DMS 273 treated with DMSO at 0.1 percent for 48 hours (cell line): Measurements from ENCODE around the gene SPTBN1.

Experiments used
- DNase-seq: peaks from one replicate; lab custom pipeline; 2025; lab: John Stamatoyannopoulos, UW

The SPTBN1 gene

GRCh38 chr2:54704688-54705605, 248.8 kb downstream of the SPTBN1 start:
- DNase-seq, result peak; percentile 47

GRCh38 chr2:54706622-54707021, 250.5 kb downstream of the SPTBN1 start:
- DNase-seq, result no peak

DNA sequence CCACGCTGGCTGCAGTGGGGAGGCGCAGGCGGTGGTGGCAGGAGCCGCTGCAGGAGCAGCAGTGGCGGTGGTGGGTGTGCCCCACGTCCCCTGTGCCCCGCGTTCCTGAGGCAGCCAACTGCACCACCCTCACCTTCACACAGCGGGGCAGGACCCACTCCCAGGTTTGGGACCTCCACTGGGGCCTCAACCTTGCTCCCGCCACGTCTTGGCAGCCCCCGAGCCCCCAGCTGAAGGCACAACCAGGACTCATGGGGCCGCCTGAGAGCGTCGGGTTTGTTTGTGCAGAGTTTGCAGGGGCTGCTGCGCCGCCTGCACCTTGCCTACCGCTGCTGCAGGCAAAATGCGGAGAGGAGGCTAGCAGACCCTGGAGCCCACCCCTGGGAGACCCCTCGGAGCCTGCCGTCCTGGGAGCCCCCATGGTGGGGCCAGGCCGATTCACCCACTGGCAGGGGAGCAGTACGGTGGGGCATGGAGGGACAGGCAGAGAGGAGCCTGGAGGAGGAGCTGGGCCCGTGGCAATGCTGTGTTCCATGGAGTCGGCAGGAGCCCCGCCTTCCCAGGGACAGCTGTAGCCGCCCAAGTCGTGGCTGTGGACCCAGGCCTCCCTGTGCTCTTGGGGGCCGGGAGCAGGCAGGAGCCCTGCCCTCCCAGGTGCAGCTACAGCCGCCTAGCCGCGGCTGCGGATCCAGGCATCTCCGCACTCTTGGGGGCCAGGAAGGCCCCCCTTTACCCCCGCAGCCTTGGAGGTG, 252.6 kb downstream of the SPTBN1 start:
- no peak for DNase-seq

DNA sequence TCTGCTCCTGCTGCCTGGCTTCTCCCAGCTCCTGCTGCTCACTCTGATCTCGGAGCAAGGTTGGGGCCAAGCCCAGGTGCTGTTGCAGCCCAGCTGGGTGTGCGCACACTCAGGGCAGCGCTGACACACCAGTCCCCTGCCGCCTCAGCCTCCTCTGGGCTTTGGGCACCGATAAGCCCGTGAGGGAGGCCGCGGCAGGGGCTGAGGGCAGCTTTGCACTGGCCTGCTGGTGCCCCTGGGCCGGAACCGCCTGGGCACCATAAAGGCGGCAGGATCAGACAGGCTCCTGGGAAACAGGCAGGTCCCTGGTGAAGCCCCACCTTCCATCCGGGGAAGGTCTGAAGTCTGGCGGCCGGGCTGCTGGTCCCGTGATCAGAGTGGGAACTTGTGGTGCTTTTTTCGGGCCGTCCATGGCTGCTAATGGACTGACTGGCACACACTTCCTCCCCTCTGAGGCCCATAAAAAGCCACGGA, 253.2 kb downstream of the SPTBN1 start:
- DNase-seq, result no peak

- no peak for DNase-seq
Measured at GRCh38 chr2:54710216-54710615, 254.1 kb downstream of the SPTBN1 start.

- no peak for DNase-seq
Measured at GRCh38 chr2:54712516-54712915, 256.4 kb downstream of the SPTBN1 start.

GRCh38 chr2:54714996-54715395, 258.9 kb downstream of the SPTBN1 start:
- no peak for DNase-seq

DNA sequence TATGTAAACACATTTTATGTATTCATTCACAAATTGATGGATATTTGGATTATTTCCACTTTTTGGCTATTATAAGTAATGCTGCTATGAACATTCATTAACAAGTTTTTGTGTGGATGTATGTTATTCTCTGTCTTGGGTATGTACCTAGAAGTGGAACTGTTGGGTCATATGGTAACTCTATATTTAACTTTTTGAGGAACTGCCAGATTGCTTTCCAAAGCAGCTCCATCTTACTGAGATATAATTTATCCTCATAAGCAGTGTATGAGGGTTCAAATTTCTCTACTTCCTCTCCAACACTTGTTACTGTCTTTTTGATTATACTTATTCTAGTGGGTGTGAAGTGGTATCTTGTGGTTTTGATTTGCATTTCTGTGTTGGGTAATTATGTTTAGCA, 260.2 kb downstream of the SPTBN1 start:
- no peak for DNase-seq

DNA sequence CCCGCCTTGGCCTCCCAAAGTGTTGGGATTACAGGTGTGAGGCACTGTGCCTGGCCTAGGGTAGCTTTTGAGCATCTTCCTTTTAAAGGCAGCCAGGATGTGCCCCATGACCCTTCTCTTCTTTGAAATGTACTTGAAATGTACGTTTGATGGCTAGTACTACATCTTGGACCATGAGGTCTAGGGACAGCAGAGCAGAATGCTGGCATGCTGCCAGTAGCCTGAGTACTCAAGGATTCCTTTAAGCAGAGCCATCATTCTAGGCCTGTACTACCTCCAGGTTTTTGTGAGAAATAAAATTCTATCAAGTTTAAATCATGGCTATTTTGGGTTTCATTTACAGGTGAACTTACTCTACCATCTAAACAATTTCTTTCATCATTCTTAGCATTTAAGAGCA, 264.4 kb downstream of the SPTBN1 start:
- no peak for DNase-seq
